NCI-H2196 treated with DMSO at 0.1 percent for 48 hours (cell line): ENCODE measurements around the gene IFT122.
A peak's percentile ranks its signal among the peaks of the same experiment; 100 is the strongest.
"Not testable (repeated sequence)": the region's sequence is repeated elsewhere in the genome, so short reads cannot be mapped to it uniquely, and the experiment has no call there.

Experiments
- DNase-seq: peaks from one replicate; lab custom pipeline; 2025; ENCODE audit not compliant: unreplicated experiment; lab: John Stamatoyannopoulos, UW

IFT122 gene

GRCh38 chr3:129492691-129493090, 52.7 kb downstream of the IFT122 start:
- DNase-seq, result no peak

- DNase-seq, result no peak
Measured at GRCh38 chr3:129493206-129493605, 53.2 kb downstream of the IFT122 start.

- not testable (repeated sequence) for DNase-seq
Measured at GRCh38 chr3:129494499-129494898, 54.5 kb downstream of the IFT122 start.

GRCh38 chr3:129495006-129495639, 55.1 kb downstream of the IFT122 start:
- DNase-seq, result not testable (repeated sequence)

- DNase-seq, result not testable (repeated sequence)
Measured at GRCh38 chr3:129497876-129498275, 57.9 kb downstream of the IFT122 start.

GRCh38 chr3:129498603-129499488, 58.8 kb downstream of the IFT122 start:
- DNase-seq, result not testable (repeated sequence)

GRCh38 chr3:129499604-129500333, 59.7 kb downstream of the IFT122 start:
- DNase-seq, result not testable (repeated sequence)

GRCh38 chr3:129500334-129500658, 60.3 kb downstream of the IFT122 start:
- no peak for DNase-seq

- DNase-seq, result no peak
Measured at GRCh38 chr3:129501630-129502029, 61.6 kb downstream of the IFT122 start.

- DNase-seq, result peak; percentile 45
Measured at GRCh38 chr3:129502641-129503408, 62.8 kb downstream of the IFT122 start.

GRCh38 chr3:129503471-129504291, 63.7 kb downstream of the IFT122 start:
- peak; percentile 45 for DNase-seq

GRCh38 chr3:129504471-129505100, 64.6 kb downstream of the IFT122 start:
- no peak for DNase-seq

- peak; percentile 20 for DNase-seq
Measured at GRCh38 chr3:129505341-129505740, 65.3 kb downstream of the IFT122 start.

- peak; percentile 75 for DNase-seq
Measured at GRCh38 chr3:129506231-129506742, 66.3 kb downstream of the IFT122 start.

GRCh38 chr3:129507181-129507831, 67.3 kb downstream of the IFT122 start:
- no peak for DNase-seq

GRCh38 chr3:129512595-129512994, 72.6 kb downstream of the IFT122 start:
- DNase-seq, result no peak

- no peak for DNase-seq
Measured at GRCh38 chr3:129513705-129514104, 73.7 kb downstream of the IFT122 start.

- DNase-seq, result no peak
Measured at GRCh38 chr3:129514110-129514509, 74.1 kb downstream of the IFT122 start.

- DNase-seq, result no peak
Measured at GRCh38 chr3:129514563-129514962, 74.5 kb downstream of the IFT122 start.
